Liver (tissue), 9 donors: ENCODE results near the gene ARL2. TPM values are rescaled to one million over a fixed set of nuclear protein-coding genes. Genes with fewer than 3 reads are reported as not detected.

Source experiments
- DNase-seq: peaks from one replicate; pipeline ENCODE4 v3.0.0-alpha.2; 2017; ENCODE audit warnings: low spot score
- H3K27ac ChIP-seq, 2 donors: one replicate each; pipeline ENCODE4 v1.7.0; 2013; ENCODE audit warnings: inconsistent platforms in 2 of 2, low read length in 2 of 2, control low read depth in 1 of 2, low read depth in 1 of 2, mild to moderate bottlenecking in 1 of 2
- H3K27me3 ChIP-seq, 4 donors: one replicate each; pipeline versions ENCODE4 v1.6.1 to v1.7.0; 2013; ENCODE audit warnings: low read length in 3 of 4, inconsistent platforms in 1 of 4, mild to moderate bottlenecking in 1 of 4, moderate library complexity in 1 of 4; ENCODE audit not compliant: control insufficient read depth in 4 of 4, insufficient read depth in 4 of 4
- H3K36me3 ChIP-seq, 4 donors: one replicate each; pipeline versions ENCODE4 v1.6.1 to v1.7.0; 2013; ENCODE audit warnings: low read length in 3 of 4, mild to moderate bottlenecking in 3 of 4, low read depth in 1 of 4, moderate library complexity in 1 of 4; ENCODE audit not compliant: control insufficient read depth in 4 of 4, insufficient read depth in 3 of 4
- H3K4me1 ChIP-seq, 4 donors: one replicate each; pipeline versions ENCODE4 v1.6.1 to v1.7.0; 2013; ENCODE audit warnings: low read length in 3 of 4, mild to moderate bottlenecking in 3 of 4, moderate library complexity in 1 of 4; ENCODE audit not compliant: control insufficient read depth in 4 of 4, insufficient read depth in 4 of 4
- H3K4me3 ChIP-seq, 3 donors: one replicate each; pipeline versions ENCODE4 v1.6.1 to v1.7.0; 2013; ENCODE audit warnings: low read length in 3 of 3, control low read depth in 1 of 3, low read depth in 1 of 3, mild to moderate bottlenecking in 1 of 3
- H3K9ac ChIP-seq, 2 donors: one replicate each; pipeline ENCODE4 v1.7.0; 2013; ENCODE audit warnings: low read length in 2 of 2, mild to moderate bottlenecking in 2 of 2, moderate library complexity in 2 of 2, control low read depth in 1 of 2, low read depth in 1 of 2
- H3K9me3 ChIP-seq, 4 donors: one replicate each; pipeline versions ENCODE4 v1.6.1 to v1.7.0; 2013; ENCODE audit warnings: low read length in 3 of 4; ENCODE audit not compliant: control insufficient read depth in 4 of 4
- ATF3 ChIP-seq: IDR thresholded peaks from 2 replicates; pipeline ENCODE4 v1.6.1; 2016; ENCODE audit warnings: antibody characterized with exemption
- CTCF ChIP-seq: fragments of 150-350 bp; IDR thresholded peaks from 2 replicates; pipeline ENCODE4 v1.5.1; 2017; ENCODE audit warnings: improper control_type of control experiment, low read depth, low read length; ENCODE audit not compliant: missing input control
- EGR1 ChIP-seq, 2 donors: IDR thresholded peaks; 2 replicates each; pipeline ENCODE4 v1.6.1; 2016 to 2018; ENCODE audit warnings: antibody characterized with exemption in 2 of 2, low read depth in 2 of 2
- FOXA1 ChIP-seq: IDR thresholded peaks from 2 replicates; pipeline ENCODE4 v1.6.1; 2016; ENCODE audit warnings: antibody characterized with exemption
- FOXA2 ChIP-seq: IDR thresholded peaks from 2 replicates; pipeline ENCODE4 v1.6.1; 2016; ENCODE audit warnings: antibody characterized with exemption
- GABPA ChIP-seq, 2 donors: IDR thresholded peaks in 1 of 2; conservative IDR thresholded peaks in 1 of 2; 2 replicates each; pipeline ENCODE4 v1.6.1; 2016; ENCODE audit warnings: antibody characterized with exemption in 2 of 2, mild to moderate bottlenecking in 1 of 2, moderate library complexity in 1 of 2
- HNF4A ChIP-seq, 2 donors: conservative IDR thresholded peaks; 2 replicates each; pipeline ENCODE4 v1.6.1; 2016; ENCODE audit warnings: antibody characterized with exemption in 2 of 2, mild to moderate bottlenecking in 2 of 2
- HNF4G ChIP-seq: IDR thresholded peaks from 2 replicates; pipeline ENCODE4 v1.6.1; 2016; ENCODE audit warnings: antibody characterized with exemption
- JUND ChIP-seq, 2 donors: IDR thresholded peaks; 2 replicates each; pipeline ENCODE4 v1.6.1; 2016; ENCODE audit warnings: antibody characterized with exemption in 2 of 2
- NR2F2 ChIP-seq: IDR thresholded peaks from 2 replicates; pipeline ENCODE4 v1.6.1; 2016; ENCODE audit warnings: antibody characterized with exemption
- RAD21 ChIP-seq, 2 donors: IDR thresholded peaks; 2 replicates each; pipeline ENCODE4 v1.6.1; 2016; ENCODE audit warnings: antibody characterized with exemption in 2 of 2, mild to moderate bottlenecking in 2 of 2
- REST ChIP-seq: IDR thresholded peaks from 2 replicates; pipeline ENCODE4 v1.6.1; 2016; ENCODE audit warnings: antibody characterized with exemption, mild to moderate bottlenecking
- RXRA ChIP-seq, 2 donors: IDR thresholded peaks; 2 replicates each; pipeline ENCODE4 v1.6.1; 2017 to 2018; ENCODE audit warnings: antibody characterized with exemption in 2 of 2, mild to moderate bottlenecking in 1 of 2
- SP1 ChIP-seq: IDR thresholded peaks from 2 replicates; pipeline ENCODE4 v1.6.1; 2018; ENCODE audit warnings: antibody characterized with exemption, mild to moderate bottlenecking
- TAF1 ChIP-seq: conservative IDR thresholded peaks from 2 replicates; pipeline ENCODE4 v1.6.1; 2016; ENCODE audit warnings: antibody characterized with exemption, mild to moderate bottlenecking
- YY1 ChIP-seq: IDR thresholded peaks from 2 replicates; pipeline ENCODE4 v1.6.1; 2016; ENCODE audit warnings: antibody characterized with exemption, mild to moderate bottlenecking
- ZBTB33 ChIP-seq: IDR thresholded peaks from 2 replicates; pipeline ENCODE4 v1.6.1; 2016; ENCODE audit warnings: antibody characterized with exemption
- WGBS: extraction: QIAGEN DNeasy Blood & Tissue Kit; methylation state at CpG from one replicate; pipeline ENCODE4 v1.1.7; 2013; 5-methylcytosine and 5-hydroxymethylcytosine counted together
- polyA plus RNA-seq, 2 donors: library from polyadenylated mRNA; stranded (reverse) in 1 of 2; unstranded in 1 of 2; fragments of 200-250 nt in 1 of 2; fragments of >200 nt in 1 of 2; fragmentation: Nextera tagmentation in 1 of 2; extraction: Ambion mirVana in 1 of 2; gene quantifications; one replicate each; pipeline versions ENCODE4 v1.2.1 to v1.2.3, GENCODE V29; 2013 to 2015
- total RNA-seq, 2 donors: library from RNA; depleted of rRNA; stranded (reverse); fragments of >200 nt; gene quantifications; one replicate each; pipeline ENCODE4 v1.2.3, GENCODE V29; 2014
- TF ChIP-seq, protein P1 (sequence below): IDR thresholded peaks from 2 replicates; pipeline ENCODE4 v1.6.1; 2016; ENCODE audit warnings: antibody characterized with exemption
- donor health status: healthy.
- donor health status: healthy.
- donor health status: healthy.
- donor health status: healthy.
- donor health status: healthy.

Gene ARL2
- total and polyA plus RNA-seq, 4 donors: 10.8 to 19.5 (median 15.0) TPM

DNA sequence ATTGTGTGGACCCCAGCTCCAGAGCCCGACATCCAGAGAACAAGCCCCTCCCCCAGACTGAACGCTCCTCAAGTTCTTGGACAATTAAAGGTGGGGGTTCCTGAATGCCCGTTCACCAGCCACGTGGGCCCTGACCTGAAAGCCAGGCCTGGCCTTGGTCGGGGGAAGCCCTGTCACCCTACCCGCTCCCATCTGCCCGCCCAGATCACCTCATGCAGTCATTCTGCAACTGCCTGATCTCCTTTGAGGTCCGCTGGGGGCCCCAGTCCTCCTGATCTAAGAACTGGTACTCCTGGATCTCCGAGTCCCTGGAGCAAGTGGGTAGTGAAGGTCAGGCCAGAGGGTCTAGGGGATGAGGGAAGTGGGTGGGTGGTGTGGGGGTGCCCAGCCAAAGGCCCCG, 53.5 kb downstream of the ARL2 start:
- H3K9ac ChIP-seq: no peak overlapping the region
- DNase-seq: no peak
- H3K36me3 ChIP-seq: no peaks in the 10 kb centered on the region
- H3K4me1 ChIP-seq: no peaks in the 10 kb centered on the region
- no peaks in the 10 kb centered on the region for H3K9me3 ChIP-seq
- H3K4me3 ChIP-seq: no peak overlapping the region
- WGBS: 92% methylated on average over 10 of the region's 10 CpGs
- TF ChIP-seq, protein P1, sequence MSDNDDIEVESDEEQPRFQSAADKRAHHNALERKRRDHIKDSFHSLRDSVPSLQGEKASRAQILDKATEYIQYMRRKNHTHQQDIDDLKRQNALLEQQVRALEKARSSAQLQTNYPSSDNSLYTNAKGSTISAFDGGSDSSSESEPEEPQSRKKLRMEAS: no peak
- no peak for TF ChIP-seq REST
- TF ChIP-seq JUND (IDR thresholded peaks at IDR 0.05): no peak
- no peak for TF ChIP-seq FOXA2
- TF ChIP-seq ZBTB33: no peak
- TF ChIP-seq HNF4G: no peak
- TF ChIP-seq EGR1 (IDR thresholded peaks at IDR 0.05; ENCODE audit: low read depth in 2 of 2): no peak
- TF ChIP-seq SP1: no peak
- TF ChIP-seq RAD21 (IDR thresholded peaks at IDR 0.05): no peak
- no peak for TF ChIP-seq NR2F2
- TF ChIP-seq RXRA (IDR thresholded peaks at IDR 0.05): no peak
- no peak for TF ChIP-seq GABPA (IDR thresholded peaks at IDR 0.05 in 1 of 2, conservative IDR thresholded peaks at IDR 0.05 in 1 of 2)
- TF ChIP-seq YY1: no peak
- no peak for TF ChIP-seq TAF1
- TF ChIP-seq HNF4A (conservative IDR thresholded peaks at IDR 0.05): no peak
- no peak for TF ChIP-seq FOXA1
- no peak for TF ChIP-seq CTCF
- no peak for TF ChIP-seq ATF3
- H3K27me3 ChIP-seq: no peaks in the 10 kb centered on the region
- no peak overlapping the region for H3K27ac ChIP-seq

- no peak for TF ChIP-seq CTCF
- TF ChIP-seq YY1: no peak
- TF ChIP-seq RXRA (IDR thresholded peaks at IDR 0.05): no peak
- no peak for TF ChIP-seq ATF3
- no peak for TF ChIP-seq RAD21 (IDR thresholded peaks at IDR 0.05)
- Histone ChIP-seq H3K4me3 (no peak overlapping the region), H3K4me1 (no peaks in the 10 kb centered on the region), H3K36me3 (no peaks in the 10 kb centered on the region), H3K27me3 (no peaks in the 10 kb centered on the region), H3K27ac (no peak overlapping the region), H3K9me3 (no peaks in the 10 kb centered on the region), H3K9ac (no peak overlapping the region)
- no peak for DNase-seq
- WGBS: 34% methylated on average over 9 of the region's 9 CpGs
Observed at GRCh38 chr11:65069217-65069616, 55.3 kb downstream of the ARL2 start.
